Naive B cell (primary cell): ENCODE results near the gene SDHAF2. TPM values are rescaled to one million over a fixed set of nuclear protein-coding genes. Genes with fewer than 3 reads are reported as not detected.
A peak's percentile ranks its signal among the peaks of the same experiment; 100 is the strongest.
"Not testable (repeated sequence)": the region's sequence is repeated elsewhere in the genome, so short reads cannot be mapped to it uniquely, and the experiment has no call there.

Experiments used
- ATAC-seq, 2 donors: fragments of 150-1000 bp; cut with Tn5 transposase; 2 replicates each; pipeline ENCODE4 v1.10.0; 2021; ENCODE audit warnings: low read depth in 2 of 2, mild to moderate bottlenecking in 2 of 2, moderate library complexity in 2 of 2
- DNase-seq: peaks from one replicate; pipeline ENCODE4 v3.0.0; 2022
- H3K27ac Mint-ChIP-seq, 6 donors: one replicate each; pipeline ENCODE4 v1.8.0; 2020 to 2022; ENCODE audit warnings: mild to moderate bottlenecking in 6 of 6, mixed read lengths in 6 of 6, moderate library complexity in 5 of 6, inconsistent platforms in 2 of 6
- H3K27me3 Mint-ChIP-seq, 3 donors: one replicate each; pipeline ENCODE4 v1.8.0; 2021 to 2022; ENCODE audit warnings: mixed read lengths in 3 of 3, mild to moderate bottlenecking in 1 of 3
- H3K36me3 Mint-ChIP-seq, 2 donors: one replicate each; pipeline ENCODE4 v1.8.0; 2020 to 2022; ENCODE audit warnings: mixed read lengths in 2 of 2, inconsistent platforms in 1 of 2, mild to moderate bottlenecking in 1 of 2
- H3K4me1 Mint-ChIP-seq, 3 donors: one replicate each; pipeline ENCODE4 v1.8.0; 2020 to 2022; ENCODE audit warnings: mixed read lengths in 3 of 3, inconsistent platforms in 1 of 3, mild to moderate bottlenecking in 1 of 3, moderate library complexity in 1 of 3
- H3K4me3 Mint-ChIP-seq, 8 donors: one replicate each; pipeline ENCODE4 v1.8.0; 2020 to 2022; ENCODE audit warnings: mild to moderate bottlenecking in 8 of 8, mixed read lengths in 8 of 8, moderate library complexity in 8 of 8, inconsistent platforms in 2 of 8
- H3K9me3 Mint-ChIP-seq, 7 donors: one replicate each; pipeline ENCODE4 v1.8.0; 2020 to 2022; ENCODE audit warnings: mixed read lengths in 7 of 7, mild to moderate bottlenecking in 5 of 7, inconsistent platforms in 2 of 7, moderate library complexity in 1 of 7
- polyA plus RNA-seq, 6 donors: library from polyadenylated mRNA; unstranded; fragments of 300-500 nt; fragmentation: Illumina TruSeq; gene quantifications; one replicate each; pipeline ENCODE4 v1.2.3, GENCODE V29; 2021; ENCODE audit warnings: low read depth in 6 of 6

The SDHAF2 gene
- polyA plus RNA-seq, 6 donors from 2014 or later: 65.7 to 83.3 (median 79.1) TPM

DNA sequence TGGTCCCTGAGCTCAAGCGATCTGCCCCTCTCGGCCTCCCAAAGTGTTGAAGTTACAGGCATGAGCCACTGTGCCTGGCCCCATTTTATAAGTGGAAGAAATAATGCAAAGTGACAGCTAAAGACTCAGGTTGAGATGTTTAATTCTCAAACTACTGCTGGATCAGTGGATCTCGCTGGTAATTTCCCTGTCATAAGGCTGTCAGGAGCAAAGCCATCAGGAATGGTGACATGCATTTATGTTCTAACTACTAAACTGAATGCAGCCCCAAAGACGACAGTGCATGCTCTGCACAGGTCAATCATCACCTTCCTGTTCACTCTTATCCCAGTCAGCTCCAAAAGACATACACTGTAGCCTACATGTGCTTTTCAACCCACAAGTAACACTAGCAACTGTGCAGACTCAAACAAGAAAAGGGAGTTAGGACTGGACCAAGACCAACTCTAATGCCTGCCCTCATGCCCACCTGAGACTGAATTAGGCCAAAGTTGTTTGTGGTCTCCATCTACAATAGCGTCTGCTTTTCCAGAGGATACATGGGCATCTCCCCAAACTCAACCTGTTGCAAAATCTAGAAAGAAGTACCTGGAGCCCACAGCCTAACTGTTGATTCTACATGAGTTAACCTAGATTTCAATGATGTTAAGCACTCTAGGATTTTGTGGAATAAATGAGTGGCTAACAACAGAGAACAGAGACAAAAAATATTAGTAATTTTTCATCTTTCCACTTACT lies 22.8 kb upstream of the SDHAF2 start:
- H3K9me3 Mint-ChIP-seq: no peaks in the 10 kb centered on the region
- peak overlapping the region in 2 of 6 donors; percentile 11 to 26 for H3K27ac Mint-ChIP-seq
- peaks cover 0 to 3% (median 2%) of the 10 kb centered on the region in 3 donors for H3K4me1 Mint-ChIP-seq
- DNase-seq (no peak), ATAC-seq (no peak)
- peaks cover 15 to 22% of the 10 kb centered on the region in 2 donors for H3K36me3 Mint-ChIP-seq
- H3K4me3 Mint-ChIP-seq: peak overlapping the region in 1 of 8 donors; percentile 35
- H3K27me3 Mint-ChIP-seq: no peaks in the 10 kb centered on the region

DNA sequence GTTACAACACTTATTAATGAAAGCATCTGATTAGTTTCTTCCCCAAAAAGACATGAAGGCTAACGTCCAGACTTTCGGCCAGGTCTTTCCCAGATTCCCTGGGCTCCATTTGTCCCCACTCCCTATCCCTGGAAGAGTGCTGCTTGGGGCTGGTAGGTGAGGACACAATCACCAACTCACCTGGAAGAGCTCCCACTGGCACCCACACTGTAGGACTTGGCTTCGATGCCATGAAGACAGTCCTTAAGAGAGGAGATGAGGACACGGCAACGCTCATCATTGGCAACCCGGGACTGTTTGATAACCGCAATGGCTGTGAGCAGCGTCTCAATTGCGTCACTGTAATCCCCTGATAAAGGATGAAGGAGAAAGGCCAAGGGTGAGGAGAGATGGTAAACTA lies 18.3 kb upstream of the SDHAF2 start:
- DNase-seq (no peak), ATAC-seq (no peak)
- peaks cover 0 to 4% (median 2%) of the 10 kb centered on the region in 3 donors for H3K4me1 Mint-ChIP-seq
- H3K27me3 Mint-ChIP-seq: no peaks in the 10 kb centered on the region
- no peaks in the 10 kb centered on the region for H3K9me3 Mint-ChIP-seq
- peak overlapping the region in 2 of 6 donors; percentile 31 to 32 for H3K27ac Mint-ChIP-seq
- no peak overlapping the region for H3K4me3 Mint-ChIP-seq
- H3K36me3 Mint-ChIP-seq: peaks cover 23 to 27% of the 10 kb centered on the region in 2 donors

DNA sequence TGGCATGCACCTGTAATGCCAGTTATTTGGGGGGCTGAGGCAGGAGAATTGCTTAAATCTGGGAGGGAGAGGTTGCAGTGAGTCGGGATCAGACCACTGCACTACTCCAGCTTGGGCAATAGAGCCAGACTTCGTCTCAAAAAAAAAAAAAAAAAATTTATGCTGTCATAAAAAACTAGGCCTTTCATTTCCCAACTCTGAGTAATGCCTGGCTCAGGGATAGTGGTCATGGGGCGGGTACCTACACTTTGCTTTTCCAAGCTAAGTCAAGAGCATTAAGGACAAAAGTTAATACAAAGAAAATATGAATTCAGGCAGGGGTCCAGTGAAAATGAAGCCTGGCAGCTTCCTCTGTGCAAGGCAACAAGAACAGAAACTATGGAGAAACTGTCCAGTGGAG lies 16.4 kb upstream of the SDHAF2 start:
- ATAC-seq (no peak), DNase-seq (no peak)
- H3K27ac Mint-ChIP-seq: peak overlapping the region in 3 of 6 donors; percentile 30 to 53 (median 49)
- peaks cover 21 to 31% of the 10 kb centered on the region in 2 donors for H3K36me3 Mint-ChIP-seq
- no peak overlapping the region for H3K4me3 Mint-ChIP-seq
- peaks cover 0 to 11% (median 8%) of the 10 kb centered on the region in 3 donors for H3K4me1 Mint-ChIP-seq
- H3K9me3 Mint-ChIP-seq: no peaks in the 10 kb centered on the region
- no peaks in the 10 kb centered on the region for H3K27me3 Mint-ChIP-seq

DNA sequence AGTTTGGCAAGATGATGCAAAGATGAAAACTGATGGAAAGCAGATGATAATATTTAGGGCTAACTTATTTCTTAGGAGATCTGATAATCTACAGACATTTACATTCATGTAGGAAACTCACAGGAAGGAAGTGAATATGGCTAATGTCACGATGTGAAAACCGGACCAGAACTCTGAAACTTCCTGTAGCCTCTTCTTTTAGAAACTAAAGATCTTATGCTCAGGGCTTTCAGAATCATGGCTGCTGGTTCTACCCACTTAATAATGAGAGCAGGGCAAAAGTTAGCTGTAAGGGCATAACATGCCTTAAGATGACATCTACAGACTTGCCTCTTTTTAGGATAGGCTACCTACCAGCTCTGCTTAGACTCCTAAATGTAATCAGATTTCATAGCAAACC lies 15.4 kb upstream of the SDHAF2 start:
- DNase-seq (no peak), ATAC-seq (no peak)
- peaks cover 21 to 34% of the 10 kb centered on the region in 2 donors for H3K36me3 Mint-ChIP-seq
- H3K4me1 Mint-ChIP-seq: peaks cover 0 to 12% (median 8%) of the 10 kb centered on the region in 3 donors
- H3K27ac Mint-ChIP-seq: peak overlapping the region in 1 of 6 donors; percentile 23
- H3K4me3 Mint-ChIP-seq: no peak overlapping the region
- H3K9me3 Mint-ChIP-seq: no peaks in the 10 kb centered on the region
- H3K27me3 Mint-ChIP-seq: no peaks in the 10 kb centered on the region

DNA sequence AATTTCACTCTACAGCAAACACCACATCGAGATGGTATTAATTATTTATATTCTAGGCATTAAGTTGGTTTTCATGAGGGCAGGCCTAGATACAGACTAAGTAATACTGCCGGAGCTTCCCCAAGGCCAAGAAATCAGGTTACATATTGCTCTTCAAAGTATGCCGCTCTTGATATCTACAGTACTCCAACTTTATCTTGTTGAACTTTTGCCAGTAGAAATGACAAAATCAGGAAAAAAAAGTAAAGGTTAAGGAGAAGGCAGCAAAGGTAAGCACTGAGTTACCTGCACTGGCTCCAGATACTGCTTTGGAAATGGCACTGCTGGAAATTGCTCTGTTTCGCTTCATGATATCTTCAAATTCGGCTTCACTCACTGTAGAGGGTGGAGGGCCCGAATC lies 14.5 kb upstream of the SDHAF2 start:
- Mint-ChIP-seq H3K27ac (peak overlapping the region in 1 of 6 donors; percentile 65), H3K4me1 (peaks cover 2 to 15% (median 11%) of the 10 kb centered on the region in 3 donors), H3K9me3 (no peaks in the 10 kb centered on the region), H3K36me3 (peaks cover 21 to 40% of the 10 kb centered on the region in 2 donors), H3K4me3 (no peak overlapping the region), H3K27me3 (no peaks in the 10 kb centered on the region)
- DNase-seq (no peak), ATAC-seq (no peak)

DNA sequence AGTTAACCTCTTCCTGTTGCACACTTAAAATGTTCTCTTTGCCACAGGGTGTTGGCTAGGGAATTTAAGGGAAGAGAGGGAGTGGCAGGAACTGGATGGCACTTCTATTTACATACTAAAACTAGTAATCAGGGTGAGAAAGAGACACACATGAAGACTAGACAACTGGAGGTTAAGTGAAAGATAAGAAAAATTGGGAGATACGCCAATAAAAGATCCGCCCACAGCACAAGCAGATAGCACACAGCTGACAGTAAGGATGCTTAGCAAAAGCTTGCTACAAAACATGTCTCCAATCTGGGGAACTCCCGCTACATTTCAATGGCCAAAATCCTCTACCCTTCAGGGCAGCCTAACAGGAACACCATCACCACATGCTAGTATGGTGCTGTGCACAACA lies 13.0 kb upstream of the SDHAF2 start:
- H3K4me1 Mint-ChIP-seq: peaks cover 5 to 19% (median 19%) of the 10 kb centered on the region in 3 donors
- H3K27me3 Mint-ChIP-seq: no peaks in the 10 kb centered on the region
- peaks cover 10 to 26% of the 10 kb centered on the region in 2 donors for H3K36me3 Mint-ChIP-seq
- no peak overlapping the region for H3K4me3 Mint-ChIP-seq
- no peaks in the 10 kb centered on the region for H3K9me3 Mint-ChIP-seq
- ATAC-seq (no peak), DNase-seq (no peak)
- H3K27ac Mint-ChIP-seq: no peak overlapping the region

DNA sequence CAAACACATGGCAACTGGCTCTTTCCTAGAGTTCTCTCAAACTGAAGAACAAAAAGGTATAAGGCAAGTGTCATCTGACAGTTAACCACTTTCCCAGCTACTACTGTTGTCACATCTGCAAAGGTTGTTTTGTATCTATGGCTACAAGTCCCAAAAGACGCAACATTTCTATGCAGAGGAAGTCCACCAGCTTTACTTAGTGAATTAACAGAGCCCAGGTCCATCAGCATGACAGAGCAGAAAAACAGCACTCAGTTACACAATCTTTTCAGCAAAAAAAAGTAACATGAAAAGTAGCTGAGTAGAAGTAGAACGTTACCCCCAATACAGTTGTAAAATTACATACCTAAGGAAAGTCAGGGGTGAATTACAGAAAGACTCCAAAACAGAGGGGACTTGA lies 12.3 kb upstream of the SDHAF2 start:
- Mint-ChIP-seq H3K4me3 (no peak overlapping the region), H3K36me3 (peaks cover 10 to 25% of the 10 kb centered on the region in 2 donors), H3K9me3 (no peaks in the 10 kb centered on the region), H3K27me3 (no peaks in the 10 kb centered on the region), H3K4me1 (peaks cover 11 to 19% (median 19%) of the 10 kb centered on the region in 3 donors), H3K27ac (peak overlapping the region in 1 of 6 donors; percentile 28)
- no peak for ATAC-seq
- DNase-seq: no peak

DNA sequence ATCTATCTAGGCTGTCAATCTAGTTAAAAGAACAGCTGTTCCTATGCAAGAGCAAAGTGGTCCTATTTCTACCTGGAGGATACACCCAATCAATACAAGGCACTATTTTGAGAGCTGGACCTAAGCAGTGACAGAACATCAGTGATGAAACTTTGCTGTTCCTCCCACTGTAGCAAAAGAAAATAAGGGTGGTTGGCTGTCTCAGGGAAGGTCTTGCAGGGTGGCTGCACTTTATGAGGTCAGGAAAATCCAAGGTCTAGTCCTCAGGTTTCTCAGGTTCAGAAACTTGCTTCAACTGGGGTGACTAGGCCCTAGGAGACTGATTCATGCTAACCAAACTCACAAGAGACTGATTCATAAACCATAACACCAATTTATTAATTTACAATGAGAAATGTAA lies 11.8 kb upstream of the SDHAF2 start:
- Mint-ChIP-seq H3K4me3 (no peak overlapping the region), H3K27ac (peak overlapping the region in 1 of 6 donors; percentile 28), H3K4me1 (peaks cover 14 to 19% (median 19%) of the 10 kb centered on the region in 3 donors), H3K9me3 (no peaks in the 10 kb centered on the region), H3K36me3 (peaks cover 10 to 25% of the 10 kb centered on the region in 2 donors), H3K27me3 (no peaks in the 10 kb centered on the region)
- DNase-seq (no peak), ATAC-seq (no peak)

DNA sequence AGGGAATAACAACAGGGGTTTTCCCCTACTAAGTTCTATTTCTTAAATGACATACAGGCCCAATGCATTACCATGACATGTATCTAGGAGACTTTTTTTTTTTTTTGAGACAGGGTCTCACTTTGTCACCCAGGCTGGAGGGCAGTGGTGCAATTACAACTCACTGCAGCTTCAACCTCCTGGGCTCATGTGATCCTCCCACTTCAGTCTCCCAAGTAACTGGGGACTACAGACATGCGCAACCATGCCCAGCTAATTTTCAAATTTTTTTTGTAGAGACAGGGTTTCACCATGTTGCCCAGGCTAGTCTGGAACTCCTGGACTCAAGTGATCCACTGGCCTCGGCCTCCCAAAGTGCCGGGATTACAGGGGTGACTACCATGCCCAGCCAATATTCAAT lies 7.7 kb upstream of the SDHAF2 start:
- Mint-ChIP-seq H3K27ac (peak overlapping the region in 1 of 6 donors; percentile 80), H3K36me3 (peaks cover 10 to 17% of the 10 kb centered on the region in 2 donors), H3K27me3 (no peaks in the 10 kb centered on the region), H3K4me1 (peaks cover 26 to 40% (median 26%) of the 10 kb centered on the region in 3 donors), H3K4me3 (no peak overlapping the region), H3K9me3 (no peaks in the 10 kb centered on the region)
- no peak for ATAC-seq
- DNase-seq: no peak

DNA sequence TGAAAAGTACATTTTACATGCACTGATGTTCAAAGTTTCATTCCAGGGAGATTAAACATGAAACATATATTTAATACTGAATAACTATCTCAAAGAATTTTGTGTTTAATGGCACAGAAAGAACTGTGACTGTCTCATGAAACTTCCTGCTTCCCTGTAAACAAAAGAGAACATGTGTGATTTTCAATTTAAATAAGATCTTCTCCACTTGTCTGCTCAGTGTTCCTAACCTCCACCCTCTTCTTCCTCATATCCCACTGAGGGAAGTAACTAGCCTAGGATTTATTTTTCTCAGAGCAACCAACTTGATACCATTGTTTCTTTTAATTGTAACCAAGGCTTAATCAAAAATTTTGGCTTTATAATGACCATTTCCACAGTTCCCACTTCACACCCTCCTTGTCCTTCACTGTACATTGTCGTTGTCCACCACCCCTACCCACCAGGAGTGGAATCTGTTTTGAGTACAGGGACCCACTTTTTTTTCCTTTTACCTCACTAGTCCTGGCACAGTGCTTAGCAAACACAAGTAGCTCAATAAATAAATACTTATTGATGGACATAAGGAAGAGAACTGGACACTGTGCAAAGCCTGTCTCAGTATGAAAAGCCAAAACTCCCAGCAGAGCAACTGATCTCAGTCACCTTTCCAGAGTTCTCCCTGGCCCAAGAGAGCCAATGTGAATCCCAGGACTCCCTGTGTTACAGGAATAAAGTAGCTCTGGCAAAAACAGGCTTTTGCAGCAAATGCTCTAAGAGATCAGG lies 4.4 kb upstream of the SDHAF2 start:
- Mint-ChIP-seq H3K4me1 (peaks cover 29 to 59% (median 30%) of the 10 kb centered on the region in 3 donors), H3K36me3 (peaks cover 0 to 10% of the 10 kb centered on the region in 2 donors), H3K27me3 (no peaks in the 10 kb centered on the region), H3K9me3 (no peaks in the 10 kb centered on the region), H3K4me3 (no peak overlapping the region), H3K27ac (peak overlapping the region in 5 of 6 donors; percentile 12 to 86 (median 49))
- DNase-seq (no peak), ATAC-seq (no peak)

DNA sequence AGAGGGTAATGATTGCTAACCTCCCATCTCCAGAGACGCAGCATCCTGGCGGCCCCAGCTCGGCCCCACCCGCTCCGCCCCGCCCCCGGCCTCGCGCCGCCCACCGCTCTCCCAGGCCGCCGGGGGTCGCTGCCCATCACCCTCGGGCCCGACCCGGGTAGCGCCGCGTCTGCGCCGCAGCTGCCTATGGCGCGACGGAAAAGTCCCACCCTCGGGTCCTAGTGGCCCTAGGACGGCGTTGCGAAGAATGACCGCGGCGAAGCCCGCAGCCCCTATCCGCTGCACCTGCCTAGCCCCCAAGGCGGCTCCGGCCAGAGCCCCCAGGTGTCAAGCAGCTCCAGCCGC lies 606 bp upstream of the SDHAF2 start:
- peak overlapping the region; percentile 99 to 100 (median 100) for H3K27ac Mint-ChIP-seq
- peak; percentile 80 for DNase-seq
- peak; percentile 57 to 58 for ATAC-seq
- peaks cover 0 to 10% of the 10 kb centered on the region in 2 donors for H3K36me3 Mint-ChIP-seq
- no peaks in the 10 kb centered on the region for H3K27me3 Mint-ChIP-seq
- peaks cover 29 to 72% (median 45%) of the 10 kb centered on the region in 3 donors for H3K4me1 Mint-ChIP-seq
- H3K9me3 Mint-ChIP-seq: no peaks in the 10 kb centered on the region
- H3K4me3 Mint-ChIP-seq: peak overlapping the region; percentile 93 to 99 (median 98)

DNA sequence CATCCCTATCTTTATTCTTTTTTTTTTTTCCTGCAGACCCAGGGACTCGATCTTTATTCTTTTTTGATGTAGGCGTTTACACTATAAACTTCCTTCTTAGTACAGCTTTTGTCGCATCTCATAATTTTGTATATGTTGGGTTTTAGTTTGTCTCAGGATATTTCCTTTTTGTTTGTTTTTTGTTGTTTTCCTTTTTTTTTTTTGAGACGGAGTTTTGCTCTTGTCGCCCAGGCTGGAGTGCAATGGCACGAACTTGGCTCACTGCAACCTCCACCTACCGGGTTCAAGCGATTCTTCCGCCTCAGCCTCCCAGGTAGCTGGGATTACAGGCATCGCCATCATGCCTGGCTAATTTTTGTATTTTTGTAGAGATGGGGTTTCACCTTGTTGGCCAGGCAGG lies 915 bp downstream of the SDHAF2 start:
- not testable (repeated sequence) for ATAC-seq, H3K36me3 Mint-ChIP-seq, H3K9me3 Mint-ChIP-seq, DNase-seq, H3K27me3 Mint-ChIP-seq
- peak overlapping the region; percentile 93 to 99 (median 98) for H3K4me3 Mint-ChIP-seq
- H3K27ac Mint-ChIP-seq: peak overlapping the region; percentile 99 to 100 (median 100)
- H3K4me1 Mint-ChIP-seq: peaks cover 29 to 70% (median 47%) of the 10 kb centered on the region in 3 donors

DNA sequence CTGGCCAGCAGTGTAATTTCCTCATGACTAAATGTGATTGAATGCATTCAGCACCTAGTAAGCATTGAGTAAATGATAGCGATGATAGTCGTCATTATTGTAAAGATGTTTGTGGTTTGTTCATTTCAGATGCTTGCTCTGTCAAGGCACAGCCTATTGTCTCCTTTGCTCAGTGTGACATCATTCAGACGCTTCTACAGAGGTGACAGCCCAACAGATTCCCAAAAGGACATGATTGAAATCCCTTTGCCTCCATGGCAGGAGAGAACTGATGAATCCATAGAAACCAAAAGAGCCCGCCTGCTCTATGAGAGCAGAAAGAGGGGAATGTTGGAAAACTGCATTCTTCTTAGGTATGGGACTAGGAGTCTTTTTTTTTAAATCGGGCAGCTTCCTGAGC lies 7.6 kb downstream of the SDHAF2 start:
- peak overlapping the region in 1 of 6 donors; percentile 27 for H3K27ac Mint-ChIP-seq
- peaks cover 8 to 11% of the 10 kb centered on the region in 2 donors for H3K36me3 Mint-ChIP-seq
- H3K27me3 Mint-ChIP-seq: no peaks in the 10 kb centered on the region
- ATAC-seq (no peak), DNase-seq (no peak)
- peaks cover 14 to 34% (median 29%) of the 10 kb centered on the region in 3 donors for H3K4me1 Mint-ChIP-seq
- no peaks in the 10 kb centered on the region for H3K9me3 Mint-ChIP-seq
- H3K4me3 Mint-ChIP-seq: no peak overlapping the region
